Measurements from ENCODE around the gene CBFA2T3. TPM values are rescaled to one million over a fixed set of nuclear protein-coding genes. Genes with fewer than 3 reads are reported as not detected.

CBFA2T3 gene
- total and polyA plus RNA-seq, 2 of the 8 experiments (the other 6 are each of a cell fraction or from before 2014, with no cell fraction given) = 0.51 to 1.3 TPM

- Histone ChIP-seq H2BK15ac (ENCODE audit: low read length) (no peak overlapping the region), H2BK5ac (ENCODE audit: low read depth, low read length) (no peak overlapping the region), H4K20me1 (replicated peaks in 1 of 2; ENCODE audit: control insufficient read depth in 1 of 2, insufficient read depth in 2 of 2, low read length in 2 of 2) (no peaks in the 10 kb centered on the region), H2BK12ac (ENCODE audit: low read depth, low read length) (no peak overlapping the region), H3K4me1 (replicated peaks in 1 of 4; ENCODE audit: control insufficient read depth in 3 of 4, insufficient read depth in 4 of 4, low read length in 3 of 4) (no peaks in the 10 kb centered on the region), H2AFZ (ENCODE audit: low read length) (no peak overlapping the region), H3K79me2 (ENCODE audit: control insufficient read depth in 1 of 2, insufficient read depth in 2 of 2, low read length in 2 of 2) (no peaks in the 10 kb centered on the region), H4K8ac (ENCODE audit: extremely low read depth, insufficient read depth, low read length) (0 out of 2 replicates have a peak overlapping the region, but pooled peaks have one; percentile 31), H3K9me3 (ENCODE audit: insufficient read depth in 2 of 2, low read depth in 1 of 2, low read length in 1 of 2) (no peaks in the 10 kb centered on the region; a peak in 1 of 4 replicates), H3K36me3 (ENCODE audit: control insufficient read depth in 2 of 4, insufficient read depth in 4 of 4, low read length in 3 of 4) (no peaks in the 10 kb centered on the region), H3K4me2 (ENCODE audit: insufficient read depth in 1 of 2, low read depth in 2 of 2, low read length in 2 of 2) (no peak overlapping the region), H2AK5ac (ENCODE audit: low read depth, low read length) (no peak overlapping the region), H3K27me3 (replicated peaks in 1 of 4; ENCODE audit: control insufficient read depth in 3 of 4, extremely low read depth in 1 of 4, insufficient read depth in 3 of 4, low read length in 3 of 4) (no peaks in the 10 kb centered on the region), H2BK20ac (ENCODE audit: low read length) (no peak overlapping the region), H3K4ac (replicated peaks; ENCODE audit: insufficient read length, low read depth, low read length) (no peak overlapping the region), H3K9ac (replicated peaks in 1 of 4; ENCODE audit: extremely low read depth in 1 of 4, low read depth in 3 of 4, low read length in 3 of 4) (no peak overlapping the region), H3K18ac (ENCODE audit: extremely low read depth, low read length) (no peak overlapping the region), H3K14ac (ENCODE audit: insufficient read length) (no peak overlapping the region), H3K79me1 (ENCODE audit: low read depth, low read length) (no peaks in the 10 kb centered on the region), H3K23ac (ENCODE audit: insufficient read length) (no peak overlapping the region), H4K91ac (replicated peaks; ENCODE audit: insufficient read length, low read length) (no peak overlapping the region), H3K56ac (replicated peaks; ENCODE audit: insufficient read length, low read depth, low read length) (no peak overlapping the region), H3K23me2 (ENCODE audit: low read depth, low read length) (no peaks in the 10 kb centered on the region), H3K4me3 (ENCODE audit: extremely low read depth in 1 of 4, insufficient read depth in 2 of 4, low read depth in 3 of 4, low read length in 4 of 4) (no peak overlapping the region), H3K27ac (ENCODE audit: low read depth, low read length) (no peak overlapping the region), H4K5ac (ENCODE audit: insufficient read length, low read depth, low read length) (no peak overlapping the region), H2BK120ac (replicated peaks; ENCODE audit: low read depth, low read length) (no peak overlapping the region)
- no peak for DNase-seq (ENCODE audit: low read depth in 1 of 2, low spot score in 2 of 2)
- ChIA-PET CTCF (ENCODE audit: partially characterized antibody) (interaction anchor here (1.0 to 1.5 kb wide), 3 partner anchors 9 to 205 kb away, joined by 3 to 4 read pairs (median 3); no protein-coding TSS in a partner anchor), POLR2A (ENCODE audit: partially characterized antibody) (interaction anchor here (1.0 kb wide), 1 partner anchor 22 kb away, joined by 3 read pairs; no protein-coding TSS in a partner anchor)
- TF ChIP-seq CHD2 (IDR thresholded peaks at IDR 0.05; ENCODE audit: low read length) (no peak), SIRT6 (IDR thresholded peaks at IDR 0.05; ENCODE audit: low read length) (no peak), RBBP5 (IDR thresholded peaks at IDR 0.05; ENCODE audit: borderline replicate concordance, low read depth, low read length) (no peak), CTBP2 (IDR thresholded peaks at IDR 0.05; ENCODE audit: borderline replicate concordance, insufficient read depth, insufficient read length, low read length) (no peak)
- no peak for FAIRE-seq
- WGBS, 2 experiments (ENCODE audit: extremely low coverage in 1 of 2, insufficient coverage in 1 of 2, insufficient read length in 1 of 2, insufficient replicate concordance in 2 of 2, low coverage in 1 of 2, low lambda C conversion rate in 2 of 2, missing lambda C conversion rate in 1 of 2) = 87% methylated on average over 28 of the region's 28 CpGs; no CpG with 5 or more reads in 1 of the 2 experiments
Observed at GRCh38 chr16:88953003-88953690, 23.9 kb downstream of the CBFA2T3 start.
